ENCODE results near the gene ATP11A. TPM values are rescaled to one million over a fixed set of nuclear protein-coding genes. Genes with fewer than 3 reads are reported as not detected.

Gene ATP11A
- total and polyA plus RNA-seq, 9 of the 15 experiments (the other 6 are each of a cell fraction or from before 2014, with no cell fraction given), result 0.38 to 34.2 (median 4.2) TPM

- TF ChIP-seq CHCHD3 (CRISPR knock-in tag; IDR thresholded peaks at IDR 0.05), result no peak
These were observed 131.7 kb downstream of the ATP11A start (continued) for GRCh38 chr13:112821340-112822055.

GRCh38 chr13:112822851-112823250 is 133.0 kb downstream of the ATP11A start:
- Histone ChIP-seq H3K9ac (ENCODE audit: insufficient read depth in 1 of 2, low read depth in 2 of 2, low read length in 2 of 2) (no peak overlapping the region), H3K9me3 (replicated peaks; ENCODE audit: control insufficient read depth, insufficient read depth, low read depth, low read length) (no peaks in the 10 kb centered on the region), H3K9me1 (ENCODE audit: control insufficient read depth, insufficient read depth, low read length) (no peaks in the 10 kb centered on the region), H3K79me2 (ENCODE audit: control insufficient read depth, insufficient read depth, low read length) (no peaks in the 10 kb centered on the region), H3K27ac (ENCODE audit: extremely low read depth, low read depth, low read length) (no peak overlapping the region), H4K20me1 (replicated peaks; ENCODE audit: control insufficient read depth, insufficient read depth, low read length) (no peaks in the 10 kb centered on the region), H3K4me1 (replicated peaks in 1 of 2; ENCODE audit: control insufficient read depth in 2 of 2, insufficient read depth in 2 of 2, low read length in 2 of 2) (peaks cover 0 to 3% of the 10 kb centered on the region in 2 experiments; a peak in 2 of 5 replicates), H3K27me3 (ENCODE audit: control insufficient read depth in 2 of 2, insufficient read depth in 2 of 2, low read length in 2 of 2) (no peaks in the 10 kb centered on the region), H3K36me3 (ENCODE audit: control insufficient read depth, insufficient read depth, low read length) (peaks cover 67% of the 10 kb centered on the region), H2AFZ (ENCODE audit: low read depth, low read length) (no peak overlapping the region), H3K4me3 (no peak overlapping the region), H3K4me2 (ENCODE audit: insufficient read depth, low read length) (no peak overlapping the region)
- 85% methylated on average over 2 of the region's 11 CpGs for WGBS (ENCODE audit: insufficient coverage, low coverage, missing lambda C conversion rate)
- BruUV-seq (replicated peaks), result no TSS peak
- intact Hi-C loops (cut with micrococcal nuclease), result no loop called here
- POLR2A ChIA-PET, result no interaction called here
- in situ Hi-C loops (cut with MboI), result no loop called here
- ATAC-seq (no peak), FAIRE-seq (no peak), DNase-seq (ENCODE audit: extremely low read depth in 1 of 4, low spot score in 3 of 4) (no peak)
- TF ChIP-seq ARHGAP35 (IDR thresholded peaks at IDR 0.05; ENCODE audit: partially characterized antibody), result no peak
- TF ChIP-seq BRF2 (IDR thresholded peaks at IDR 0.05; ENCODE audit: borderline replicate concordance, insufficient read depth, insufficient read length), result no peak
- CTCF ChIA-PET (ENCODE audit: low intra/inter-chr PET ratio), result no interaction called here
